Measurements from ENCODE around the gene BIRC7.

Gene BIRC7

DNA sequence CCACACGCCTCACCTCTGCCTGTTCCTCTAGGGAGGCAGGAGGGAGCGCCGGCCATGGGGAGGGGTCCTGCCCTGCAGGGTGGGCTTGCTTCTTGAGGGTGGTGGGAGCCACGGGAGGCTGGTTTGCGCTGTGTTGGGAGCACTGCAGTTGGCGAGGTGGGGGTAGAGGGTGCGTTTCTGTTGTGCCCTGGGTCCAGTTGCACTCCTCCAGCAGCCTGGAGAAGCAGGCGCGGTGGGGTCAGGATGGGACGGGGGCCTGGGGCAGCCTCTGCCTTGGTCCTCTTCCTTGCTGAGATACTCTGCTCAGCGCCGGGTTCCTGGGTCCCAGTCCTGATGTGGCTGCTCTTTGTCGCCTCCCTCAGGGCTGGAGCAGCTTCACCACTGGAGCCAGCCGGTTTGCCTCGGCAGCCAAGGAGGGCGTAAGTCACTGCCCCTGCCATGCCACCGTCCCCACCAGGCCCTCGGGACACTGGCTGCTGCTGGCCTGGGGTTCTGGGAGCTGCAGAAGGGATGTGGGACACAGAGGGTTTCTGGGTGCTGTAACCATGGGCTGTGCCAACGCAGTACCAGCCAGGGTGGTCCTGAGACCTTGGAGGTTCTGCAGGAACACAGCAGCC, 45.3 kb downstream of the BIRC7 start:
- no peak for DNase-seq (ENCODE audit: low read depth, low spot score)

DNA sequence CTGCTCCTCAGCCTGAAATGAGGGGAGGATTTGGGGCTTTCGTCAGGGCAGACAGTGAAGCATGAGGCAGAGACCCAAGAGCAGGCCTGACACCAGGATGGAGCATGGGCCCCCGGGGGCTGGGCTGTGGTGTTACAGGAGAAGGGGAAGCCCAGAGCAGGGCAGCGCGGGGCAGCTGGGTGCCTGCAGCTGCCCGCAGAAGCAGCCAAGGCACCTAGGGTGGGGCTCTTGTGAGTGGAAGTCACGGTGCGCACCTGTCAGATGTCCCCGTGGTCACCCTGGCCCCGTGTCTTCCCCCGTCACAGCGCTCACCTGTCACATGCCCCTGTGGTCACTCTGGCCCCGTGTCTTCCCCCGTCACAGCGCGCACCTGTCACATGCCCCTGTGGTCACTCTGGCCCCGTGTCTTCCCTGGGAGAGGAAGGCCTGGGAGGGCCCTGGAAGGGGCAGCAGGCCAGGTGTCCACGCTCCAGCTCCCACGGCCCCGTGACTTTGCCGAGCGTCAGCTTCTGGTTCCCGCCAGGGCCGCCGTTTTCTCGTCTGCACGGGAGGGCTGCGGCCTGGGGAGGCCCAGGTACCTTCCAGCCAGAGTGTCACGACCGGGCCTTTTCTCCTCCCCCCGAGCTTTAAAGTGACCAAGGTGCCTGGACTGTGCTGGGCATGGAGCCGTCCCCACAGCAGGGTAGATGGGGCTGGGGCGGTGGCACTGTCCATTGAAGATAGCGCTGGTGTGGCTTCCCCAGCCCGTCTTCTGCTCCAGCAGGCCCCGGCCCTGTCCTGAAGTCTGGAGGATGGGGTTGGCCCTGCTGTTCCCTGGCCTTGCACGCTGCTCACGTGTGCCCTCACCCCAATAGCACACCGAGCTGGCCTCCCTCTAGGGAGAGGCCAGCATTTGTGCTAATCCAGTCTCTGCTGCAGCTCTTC, 46.3 kb downstream of the BIRC7 start:
- DNase-seq (ENCODE audit: low read depth, low spot score) = no peak

DNA sequence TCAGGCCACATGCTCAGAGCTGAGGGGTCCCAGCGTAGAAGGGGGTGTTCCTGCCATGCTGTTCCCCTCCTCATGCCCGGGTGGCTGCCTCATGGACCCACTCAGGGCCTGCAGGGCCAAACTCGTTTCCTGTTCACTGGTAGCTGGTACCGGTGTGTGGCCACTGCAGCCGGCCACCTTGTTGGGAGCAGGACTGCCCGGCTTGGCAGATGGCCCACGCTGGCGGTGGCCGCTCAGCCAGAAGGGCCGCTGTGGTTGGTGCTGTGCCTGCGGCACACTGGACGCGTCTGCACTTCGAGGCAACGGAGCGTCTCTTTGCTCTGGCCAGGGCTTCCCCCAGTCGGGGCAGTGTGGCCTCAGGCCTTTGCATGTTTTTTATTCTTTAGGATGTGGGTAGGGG, 47.2 kb downstream of the BIRC7 start:
- DNase-seq (ENCODE audit: low read depth, low spot score) = no peak

DNA sequence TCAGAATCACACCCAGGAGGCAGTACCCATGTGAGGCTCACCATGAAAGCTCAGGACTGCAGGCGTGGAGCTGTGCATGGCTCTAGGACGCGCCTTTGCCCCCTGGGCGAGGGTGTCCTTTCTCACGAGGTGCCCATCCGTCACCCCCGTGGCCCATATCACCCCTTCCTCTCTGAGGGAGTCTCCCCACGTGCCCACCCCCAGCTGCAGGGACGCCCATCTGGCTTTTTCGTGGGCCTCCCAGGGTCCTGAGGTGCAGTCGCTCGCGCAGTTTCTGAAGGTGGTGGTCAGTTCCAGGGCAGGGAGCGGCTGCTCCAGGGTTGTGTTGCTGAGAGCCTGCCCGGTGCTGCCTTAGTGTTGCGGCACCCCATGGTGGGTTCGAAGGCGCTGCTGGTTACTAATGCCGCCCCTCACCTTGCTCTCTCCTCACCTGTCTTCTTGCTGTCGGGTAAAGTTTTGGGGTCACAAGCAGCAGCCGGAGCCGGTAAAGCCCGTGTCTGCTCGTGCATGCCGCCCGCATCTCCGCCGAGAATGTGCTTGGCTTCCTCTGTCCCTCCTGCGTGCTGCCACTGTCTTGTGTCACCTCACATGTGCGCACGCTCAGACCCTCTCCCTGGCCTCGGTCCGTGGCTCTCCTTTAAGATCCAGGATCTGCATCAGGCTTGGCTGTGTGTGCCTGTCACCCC, 47.8 kb downstream of the BIRC7 start:
- DNase-seq (ENCODE audit: low read depth, low spot score) = no peak

DNA sequence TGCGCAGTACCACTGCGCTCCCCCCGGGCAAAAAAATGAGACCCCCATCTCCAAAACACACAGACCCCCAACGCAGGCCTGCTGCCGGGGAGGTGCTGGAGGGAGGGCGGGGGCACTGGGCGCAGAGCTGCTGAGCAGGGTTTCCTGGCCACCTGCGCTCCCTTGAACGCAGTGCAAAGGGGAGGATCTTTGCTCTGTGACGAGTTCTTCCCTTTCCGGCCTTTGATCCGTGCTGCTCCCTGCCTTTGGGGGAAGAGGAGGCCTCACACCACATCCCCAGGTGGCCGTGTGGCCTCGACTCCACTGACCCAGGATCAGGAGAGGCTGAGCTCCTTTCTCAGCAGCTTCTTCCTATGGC, 48.4 kb downstream of the BIRC7 start:
- DNase-seq (ENCODE audit: low read depth, low spot score) = no peak

DNA sequence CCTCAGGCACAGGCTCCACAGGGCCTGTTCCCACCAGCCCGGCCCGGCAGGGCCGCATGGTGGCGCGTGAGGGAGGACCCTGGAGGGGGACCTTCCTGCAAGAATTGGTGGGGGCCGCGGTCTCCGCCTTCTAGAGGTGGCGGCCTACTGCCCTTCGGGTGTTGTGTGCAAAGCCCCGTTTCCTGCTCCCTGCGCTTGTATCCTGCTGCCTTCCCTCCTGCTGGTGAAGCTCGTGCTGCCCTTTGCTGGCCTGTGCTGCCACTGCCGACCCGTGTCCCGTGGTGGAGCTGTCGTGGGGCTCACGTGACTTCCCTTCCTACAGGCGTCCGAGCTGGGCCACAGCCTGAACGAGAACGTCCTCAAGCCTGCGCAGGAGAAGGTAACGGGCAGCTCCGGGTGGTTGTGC, 48.8 kb downstream of the BIRC7 start:
- DNase-seq (ENCODE audit: low read depth, low spot score) = no peak

DNA sequence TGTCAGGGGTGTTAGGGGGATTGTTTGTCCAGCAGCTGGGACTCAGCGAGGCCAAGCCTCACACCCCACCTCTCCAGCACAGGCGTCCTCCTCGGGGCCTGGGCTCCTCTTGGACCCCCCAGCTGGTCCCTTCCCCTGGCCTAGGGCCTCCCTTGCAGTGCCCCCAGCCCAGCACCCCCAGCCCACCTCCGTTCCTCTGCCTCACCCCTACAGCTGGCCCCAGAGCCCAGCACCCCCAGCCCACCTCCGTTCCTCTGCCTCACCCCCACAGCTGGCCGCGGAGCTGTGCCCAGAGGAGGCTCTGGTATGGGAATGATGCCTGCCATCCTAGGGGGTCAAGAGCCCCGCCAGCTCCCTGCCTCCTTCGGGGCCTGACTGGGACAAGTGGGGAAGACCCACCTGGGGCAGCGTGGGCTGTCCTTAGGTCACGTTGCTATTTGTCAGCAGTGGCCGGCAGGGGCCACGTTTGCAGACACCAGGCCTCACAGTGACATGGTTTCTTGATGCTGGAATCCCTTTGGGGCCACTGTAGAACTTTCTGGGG, 49.3 kb downstream of the BIRC7 start:
- no peak for DNase-seq (ENCODE audit: low read depth, low spot score)

DNA sequence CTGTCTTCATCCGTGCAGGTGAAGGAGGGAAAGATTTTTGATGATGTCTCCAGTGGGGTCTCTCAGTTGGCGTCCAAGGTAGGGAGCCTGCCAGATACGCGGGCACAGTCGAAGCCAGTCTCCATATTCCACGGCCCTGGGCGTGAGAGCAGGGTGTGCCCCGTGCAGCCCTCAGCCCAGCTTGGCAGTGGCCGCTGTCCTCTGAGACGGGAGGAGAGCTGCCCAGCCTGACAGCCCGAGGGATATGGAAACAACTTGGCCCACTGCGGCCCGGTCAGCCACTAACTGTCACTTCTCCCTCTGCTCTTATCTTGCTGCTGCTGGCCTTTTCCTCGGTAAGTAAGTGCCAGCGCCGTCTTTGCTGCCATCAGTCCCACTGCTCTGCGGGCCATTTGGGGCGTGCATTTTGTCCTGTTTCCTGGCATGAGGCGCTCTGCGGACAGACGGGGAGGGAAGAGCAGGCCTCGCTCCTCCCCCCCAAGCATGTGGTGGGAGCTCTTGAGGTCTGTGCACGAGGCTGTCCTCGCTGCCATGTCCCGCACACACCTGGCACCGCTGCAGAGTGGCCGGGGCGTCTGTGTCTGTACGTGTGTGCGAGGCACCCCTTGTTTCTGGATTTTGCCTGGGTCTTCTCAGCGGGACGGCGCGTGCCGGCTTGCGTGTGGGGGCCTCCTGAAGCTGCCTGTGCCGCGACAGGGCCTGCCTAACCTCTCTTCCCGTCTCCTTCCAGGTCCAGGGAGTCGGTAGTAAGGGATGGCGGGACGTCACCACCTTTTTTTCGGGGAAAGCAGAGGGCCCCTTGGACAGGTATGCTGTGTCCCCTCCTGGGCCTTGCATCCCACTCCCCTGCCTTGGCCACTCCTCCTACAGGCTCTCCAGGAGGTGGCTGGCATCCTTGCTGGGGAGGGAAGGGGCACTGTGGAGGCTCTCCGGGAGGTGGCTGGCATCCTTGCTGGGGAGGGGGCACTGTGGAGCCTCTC, 50.2 kb downstream of the BIRC7 start:
- no peak for DNase-seq (ENCODE audit: low read depth, low spot score)

DNA sequence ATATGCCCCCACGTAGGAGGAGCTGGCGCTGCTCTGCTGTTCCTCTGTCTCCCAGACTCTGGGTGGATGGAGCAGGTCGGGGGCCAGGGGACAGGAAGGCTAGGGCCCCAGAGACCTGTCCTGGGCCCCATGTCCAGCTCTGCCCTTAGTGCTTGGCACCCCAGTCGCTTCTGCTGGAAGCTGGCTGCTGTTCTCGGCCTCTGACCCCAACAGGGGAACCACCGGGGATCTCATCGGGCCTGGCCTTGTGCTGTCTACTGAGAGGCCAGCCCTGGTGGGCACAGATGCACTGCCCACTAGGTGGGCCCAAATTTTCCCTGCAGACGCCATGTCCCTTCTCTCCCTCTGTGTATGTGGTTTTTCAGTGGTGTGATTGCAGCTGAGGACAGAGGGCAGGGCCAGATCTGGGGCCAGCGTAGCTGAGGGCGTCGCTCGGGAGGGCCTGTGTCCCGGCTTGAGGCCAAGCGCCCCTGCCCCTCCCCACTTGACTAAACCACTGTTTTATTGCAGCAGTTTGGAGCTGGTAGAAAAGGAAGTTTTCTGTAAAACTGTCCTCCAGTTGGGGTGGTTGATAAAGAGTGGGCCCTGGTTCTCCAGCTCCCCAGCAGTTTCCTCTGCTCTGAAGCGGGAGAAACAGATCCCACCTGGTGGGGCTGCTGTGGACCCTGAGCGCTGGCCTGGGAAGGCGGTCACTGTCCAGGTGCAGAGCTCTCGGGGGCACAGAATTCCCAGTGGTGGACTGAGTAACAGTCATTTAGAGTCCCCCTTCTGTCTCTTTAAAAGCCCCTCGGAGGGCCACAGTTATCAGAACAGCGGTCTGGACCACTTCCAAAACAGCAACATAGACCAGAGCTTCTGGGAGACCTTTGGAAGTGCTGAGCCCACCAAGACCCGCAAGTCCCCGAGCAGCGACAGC, 51.3 kb downstream of the BIRC7 start:
- DNase-seq (ENCODE audit: low read depth, low spot score) = no peak

DNA sequence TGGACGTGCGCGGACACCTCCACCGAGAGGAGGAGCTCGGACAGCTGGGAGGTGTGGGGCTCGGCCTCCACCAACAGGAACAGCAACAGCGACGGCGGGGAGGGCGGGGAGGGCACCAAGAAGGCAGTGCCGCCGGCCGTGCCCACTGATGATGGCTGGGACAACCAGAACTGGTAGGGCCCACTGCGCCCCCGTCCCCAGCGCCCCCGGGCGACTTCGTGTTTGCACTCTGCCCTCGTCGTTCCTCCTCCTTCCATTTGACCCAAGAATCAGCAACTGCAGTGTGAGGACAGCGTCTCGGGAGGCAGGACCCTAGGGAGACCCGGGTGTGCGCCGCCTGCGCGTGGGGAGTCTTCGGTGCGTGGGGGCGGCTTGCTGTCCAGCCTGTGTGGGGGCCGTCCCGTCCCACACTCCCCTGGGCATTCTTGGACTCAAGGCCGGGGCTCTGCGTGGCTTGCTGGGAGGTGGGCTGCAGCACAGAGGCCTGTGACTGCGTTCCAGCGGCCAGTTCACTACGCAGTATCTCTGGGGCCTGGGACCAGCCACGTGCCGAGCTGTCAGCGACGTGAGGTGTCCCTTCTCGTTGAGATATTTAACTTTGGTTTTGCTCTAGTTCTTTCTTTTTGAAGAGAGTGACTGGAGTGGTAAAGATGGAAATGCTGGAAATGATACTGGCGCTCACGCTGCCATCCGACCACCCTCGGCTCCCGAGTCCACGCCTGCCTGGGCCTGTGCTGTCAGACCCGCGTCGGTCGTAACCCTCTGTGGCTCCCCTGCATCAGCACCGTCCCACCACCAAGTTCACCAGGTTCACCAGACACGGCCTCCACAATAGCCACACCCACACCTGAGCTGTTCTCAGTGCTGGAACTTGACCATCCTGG, 52.2 kb downstream of the BIRC7 start:
- no peak for DNase-seq (ENCODE audit: low read depth, low spot score)

DNA sequence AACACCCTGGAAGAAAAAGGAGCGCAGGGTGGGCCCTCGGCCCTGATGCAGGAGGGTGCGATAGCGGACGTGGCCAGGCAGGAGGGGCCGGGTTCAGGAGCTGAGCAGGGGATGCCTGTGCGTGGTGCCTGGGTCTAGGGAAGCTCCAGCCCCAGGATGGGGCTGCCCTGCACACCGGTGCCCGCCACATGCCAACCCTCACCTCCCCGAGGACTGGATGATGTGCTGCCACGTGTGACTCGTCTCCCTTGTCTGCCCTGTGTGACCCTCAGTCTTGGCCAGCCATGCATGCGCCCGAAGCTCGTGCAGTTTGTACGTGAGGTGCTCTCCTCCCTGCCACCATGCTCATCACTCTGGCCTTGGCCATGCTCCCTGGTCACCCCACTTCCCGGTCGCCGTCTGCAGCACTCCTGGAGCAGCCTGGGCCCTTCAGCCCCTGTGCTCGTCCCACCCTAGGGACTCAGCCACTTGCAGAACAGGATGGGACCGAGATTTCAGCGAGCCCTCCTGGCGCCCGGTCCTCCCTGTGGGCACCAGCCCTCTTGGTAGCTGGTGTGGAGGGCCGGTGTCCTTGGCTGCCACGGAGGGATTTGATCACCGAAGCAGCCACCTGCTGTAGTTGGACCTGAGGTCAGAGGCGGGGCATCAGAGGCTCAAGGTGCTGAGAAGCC, 53.0 kb downstream of the BIRC7 start:
- no peak for DNase-seq (ENCODE audit: low read depth, low spot score)

DNA sequence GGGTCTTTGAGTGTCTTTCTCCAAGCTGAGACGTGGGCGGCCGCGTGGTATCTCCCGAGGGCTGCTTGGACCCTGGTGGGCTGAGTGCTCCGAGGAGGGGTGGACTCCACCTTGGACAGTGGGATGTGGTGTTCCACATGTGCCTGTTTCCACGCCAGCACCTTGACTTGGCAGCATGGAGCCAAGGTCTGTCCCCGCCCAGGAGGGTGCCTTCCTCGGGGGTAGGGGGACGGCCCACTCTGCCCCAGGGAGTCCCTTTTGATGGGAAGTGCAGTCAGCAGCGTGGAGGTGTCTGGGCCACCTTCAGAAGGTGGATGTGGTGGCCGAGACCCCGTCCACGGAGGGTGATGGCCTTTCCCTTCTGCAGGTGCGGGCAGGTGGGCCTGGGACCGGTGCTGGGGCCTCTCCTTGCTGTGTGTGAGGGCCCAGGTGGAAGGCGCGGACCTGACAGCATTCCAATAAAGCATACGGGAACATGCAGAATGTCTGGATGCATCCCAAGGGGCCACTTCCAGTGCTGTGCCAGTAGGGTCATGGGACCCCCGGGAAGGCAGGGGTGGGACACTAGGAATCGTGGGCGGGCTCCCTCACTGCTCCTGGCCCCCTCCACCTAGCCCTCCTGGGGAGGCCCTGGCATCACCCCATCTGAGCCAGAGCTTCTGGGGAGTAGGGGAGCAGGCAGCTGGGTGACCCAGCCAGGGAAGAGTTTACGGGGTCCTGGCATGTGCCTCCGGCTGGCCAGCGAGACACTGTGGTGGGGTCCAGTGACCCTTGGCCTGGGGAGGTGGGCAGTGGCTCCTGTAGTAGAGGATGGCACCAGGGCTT, 53.8 kb downstream of the BIRC7 start:
- DNase-seq (ENCODE audit: low read depth, low spot score) = no peak
